Chondrocyte (in vitro differentiated cells): Measurements from ENCODE around the gene INHBB. TPM values are rescaled to one million over a fixed set of nuclear protein-coding genes. Genes with fewer than 3 reads are reported as not detected.

ENCODE experiments used
- DNase-seq: peaks from one replicate; pipeline ENCODE4 v3.0.0; 2021; ENCODE audit warnings: mixed read lengths, low spot score
- H3K27ac Mint-ChIP-seq: one replicate; pipeline ENCODE4 v1.8.0; 2021; ENCODE audit warnings: mild to moderate bottlenecking, moderate library complexity, mixed read lengths; ENCODE audit not compliant: unreplicated experiment
- H3K27me3 Mint-ChIP-seq: 2 replicates; pipeline ENCODE4 v1.8.0; 2021; ENCODE audit warnings: low read depth, mixed read lengths
- H3K36me3 Mint-ChIP-seq: 2 replicates; pipeline ENCODE4 v1.8.0; 2021; ENCODE audit warnings: low read depth, mixed read lengths
- H3K4me1 Mint-ChIP-seq: 2 replicates; pipeline ENCODE4 v1.8.0; 2021; ENCODE audit warnings: low read depth, mild to moderate bottlenecking, mixed read lengths
- H3K4me3 Mint-ChIP-seq: one replicate; pipeline ENCODE4 v1.8.0; 2021; ENCODE audit warnings: mild to moderate bottlenecking, moderate library complexity, mixed read lengths; ENCODE audit not compliant: unreplicated experiment
- H3K9me3 Mint-ChIP-seq: 2 replicates; pipeline ENCODE4 v1.8.0; 2021; ENCODE audit warnings: low read depth, mixed read lengths
- CTCF ChIP-seq: fragments of 200-600 bp; sonication (generic); IDR thresholded peaks from 2 replicates; pipeline ENCODE4 v1.5.0; 2021; ENCODE audit warnings: antibody characterized with exemption, mild to moderate bottlenecking, moderate library complexity
- total RNA-seq: library from RNA; stranded (reverse); gene quantifications from 3 replicates; pipeline ENCODE4 v1.2.1, GENCODE V29; 2021

The INHBB gene
- total RNA-seq, 1 donor from 2014 or later: 1.3 TPM

GRCh38 chr2:120365236-120365793 lies 19.4 kb downstream of the INHBB start:
- Mint-ChIP-seq H3K4me1 (peaks cover 5% of the 10 kb centered on the region), H3K4me3 (no peak overlapping the region), H3K27me3 (peaks cover 11% of the 10 kb centered on the region), H3K36me3 (peaks cover 1% of the 10 kb centered on the region), H3K27ac (no peak overlapping the region), H3K9me3 (no peaks in the 10 kb centered on the region)
- no peak for TF ChIP-seq CTCF
- DNase-seq: no peak

- TF ChIP-seq CTCF: no peak
- Mint-ChIP-seq H3K4me3 (no peak overlapping the region), H3K9me3 (peaks cover 4% of the 10 kb centered on the region), H3K27ac (no peak overlapping the region), H3K27me3 (peaks cover 15% of the 10 kb centered on the region), H3K4me1 (peaks cover 5% of the 10 kb centered on the region), H3K36me3 (peaks cover 1% of the 10 kb centered on the region)
- DNase-seq: no peak
Observed at GRCh38 chr2:120366698-120367097, 20.8 kb downstream of the INHBB start.

DNA sequence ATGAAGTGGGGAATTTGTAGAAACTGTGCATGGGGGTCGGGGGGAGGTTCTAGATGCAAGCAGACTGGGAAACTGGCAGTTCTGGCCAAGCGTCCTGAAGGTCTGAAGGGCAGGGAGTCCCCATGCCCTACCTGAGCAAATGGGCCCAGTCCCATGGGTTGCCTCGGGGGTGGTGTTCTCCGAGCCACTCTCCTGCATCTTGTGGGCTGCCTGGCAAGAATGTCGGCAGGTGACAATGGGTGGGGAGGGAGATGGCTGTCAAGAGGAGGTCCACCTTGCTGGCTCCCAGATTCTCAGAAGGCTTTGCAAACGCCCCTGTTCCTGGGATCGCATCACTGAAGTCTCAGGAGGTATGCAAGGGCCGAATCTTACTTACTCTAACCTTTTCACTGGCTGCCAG lies 21.3 kb downstream of the INHBB start:
- Mint-ChIP-seq H3K27ac (no peak overlapping the region), H3K9me3 (peaks cover 4% of the 10 kb centered on the region), H3K36me3 (peaks cover 1% of the 10 kb centered on the region), H3K4me3 (no peak overlapping the region), H3K4me1 (peaks cover 5% of the 10 kb centered on the region), H3K27me3 (peaks cover 17% of the 10 kb centered on the region)
- DNase-seq: no peak
- no peak for TF ChIP-seq CTCF

DNA sequence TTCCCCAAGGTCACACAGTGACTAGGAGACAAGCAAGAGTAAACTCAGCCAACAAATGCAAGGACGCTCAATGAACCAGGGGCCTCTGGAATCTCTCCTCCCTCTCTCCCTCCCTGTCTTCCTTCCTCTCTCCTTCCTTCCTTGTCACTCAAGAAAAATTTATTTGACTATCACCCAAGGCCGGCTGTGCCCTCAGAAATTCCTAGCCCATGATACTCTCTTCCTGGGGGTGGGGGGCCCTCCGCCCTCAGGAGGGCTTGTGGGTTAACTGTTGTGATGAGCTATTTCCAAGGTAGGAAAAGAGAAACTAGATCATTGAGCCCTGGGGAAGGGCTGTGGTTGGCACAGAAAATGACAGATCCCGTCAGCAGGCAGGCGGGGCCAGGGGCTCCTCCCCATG lies 21.7 kb downstream of the INHBB start:
- Mint-ChIP-seq H3K4me1 (peaks cover 5% of the 10 kb centered on the region), H3K9me3 (peaks cover 4% of the 10 kb centered on the region), H3K27me3 (peaks cover 16% of the 10 kb centered on the region), H3K4me3 (no peak overlapping the region), H3K36me3 (peaks cover 1% of the 10 kb centered on the region), H3K27ac (no peak overlapping the region)
- TF ChIP-seq CTCF: no peak
- no peak for DNase-seq

GRCh38 chr2:120368086-120368485 lies 22.1 kb downstream of the INHBB start:
- TF ChIP-seq CTCF: no peak
- peaks cover 16% of the 10 kb centered on the region for H3K27me3 Mint-ChIP-seq
- H3K4me3 Mint-ChIP-seq: no peak overlapping the region
- peaks cover 5% of the 10 kb centered on the region for H3K4me1 Mint-ChIP-seq
- peaks cover 1% of the 10 kb centered on the region for H3K36me3 Mint-ChIP-seq
- no peak overlapping the region for H3K27ac Mint-ChIP-seq
- no peak for DNase-seq
- H3K9me3 Mint-ChIP-seq: peaks cover 4% of the 10 kb centered on the region
